SK-N-SH (cell line): Measurements from ENCODE around the gene SMAD5. TPM values are rescaled to one million over a fixed set of nuclear protein-coding genes. Genes with fewer than 3 reads are reported as not detected.

Experiments used
- CTCF ChIA-PET: fragments of 300-600, 350-600 bp; formaldehyde crosslinking; extraction: SDS; loops from one replicate; lab custom pipeline; 2021; lab: Yijun Ruan, JAX
- POLR2A ChIA-PET: fragments of 350-600 bp; sonication (Branson Sonifier 250); formaldehyde crosslinking; extraction: SDS; loops from one replicate; lab custom pipeline; 2020; ENCODE audit warnings: antibody characterized with exemption, inconsistent platforms; lab: Yijun Ruan, JAX
- DNase-seq: peaks from one replicate; pipeline ENCODE4 v3.0.0; 2012
- H2AFZ ChIP-seq: fragments of 200-600 bp; sonication (generic); 2 replicates; pipeline ENCODE4 v1.8.1; 2016; ENCODE audit warnings: antibody characterized with exemption, mild to moderate bottlenecking, low read depth
- H3F3A ChIP-seq: fragments of 200-600 bp; sonication (generic); replicated peaks from 2 replicates; pipeline ENCODE3; 2016; ENCODE audit warnings: antibody characterized with exemption, mild to moderate bottlenecking; ENCODE audit not compliant: insufficient read depth
- H3K27ac ChIP-seq, 2 experiments: fragments of 200-500 bp in 1 of 2; fragments of 200-600 bp in 1 of 2; sonication (Bioruptor generic) in 1 of 2; sonication (generic), shearing (Covaris generic) in 1 of 2; 2 replicates each; pipeline versions ENCODE4 v1.5.1 to v1.6.1; 2014 to 2016; ENCODE audit warnings: low read depth in 2 of 2, inconsistent platforms in 1 of 2, low read length in 1 of 2, mild to moderate bottlenecking in 1 of 2, mixed read lengths in 1 of 2
- H3K27me3 ChIP-seq: fragments of 200-600 bp; sonication (generic), shearing (Covaris generic); 2 replicates; pipeline ENCODE4 v1.6.1; 2016; ENCODE audit warnings: mixed run types; ENCODE audit not compliant: insufficient read depth
- H3K36me3 ChIP-seq, 2 experiments: fragments of 200-500 bp in 1 of 2; fragments of 200-600 bp in 1 of 2; sonication (Bioruptor generic) in 1 of 2; sonication (generic) in 1 of 2; replicated peaks in 1 of 2; 2 replicates each; pipeline versions ENCODE3 to v1.5.1; 2014 to 2016; ENCODE audit warnings: low read length in 1 of 2, mild to moderate bottlenecking in 1 of 2; ENCODE audit not compliant: insufficient read depth in 2 of 2, control insufficient read depth in 1 of 2
- H3K4me1 ChIP-seq, 2 experiments: fragments of 200-500 bp in 1 of 2; fragments of 200-600 bp in 1 of 2; sonication (Bioruptor generic) in 1 of 2; sonication (generic), shearing (Covaris generic) in 1 of 2; 2 replicates each; pipeline versions ENCODE4 v1.5.1 to v1.6.1; 2014 to 2016; ENCODE audit warnings: low read depth in 1 of 2, low read length in 1 of 2, mixed run types in 1 of 2; ENCODE audit not compliant: insufficient read depth in 2 of 2, control insufficient read depth in 1 of 2
- H3K4me2 ChIP-seq: fragments of 200-600 bp; sonication (generic), shearing (Covaris generic); 2 replicates; pipeline ENCODE4 v1.6.1; 2017; ENCODE audit warnings: mixed run types
- H3K4me3 ChIP-seq, 2 experiments: fragments of 200-500 bp in 1 of 2; fragments of 200-600 bp in 1 of 2; sonication (Bioruptor generic) in 1 of 2; sonication (generic), shearing (Covaris generic) in 1 of 2; 2 replicates each; pipeline versions ENCODE4 v1.5.1 to v1.8.1; 2014 to 2016; ENCODE audit warnings: low read depth in 2 of 2, inconsistent platforms in 1 of 2, low read length in 1 of 2, mild to moderate bottlenecking in 1 of 2, mixed read lengths in 1 of 2, moderate library complexity in 1 of 2
- H3K79me2 ChIP-seq: fragments of 200-600 bp; sonication (generic); 2 replicates; pipeline ENCODE4 v1.8.1; 2017; ENCODE audit warnings: mild to moderate bottlenecking; ENCODE audit not compliant: insufficient read depth
- H3K9ac ChIP-seq: fragments of 200-600 bp; sonication (generic); 2 replicates; pipeline ENCODE4 v1.6.1; 2017; ENCODE audit warnings: mixed run types
- H3K9me2 ChIP-seq: fragments of 200-600 bp; sonication (generic); 2 replicates; pipeline ENCODE4 v1.6.1; 2017; ENCODE audit warnings: mixed run types
- H3K9me3 ChIP-seq: fragments of 200-600 bp; sonication (generic); 2 replicates; pipeline ENCODE4 v1.6.1; 2017; ENCODE audit warnings: mixed run types, mild to moderate bottlenecking, moderate library complexity
- H4K20me1 ChIP-seq: fragments of 200-600 bp; sonication (generic); 2 replicates; pipeline ENCODE4 v1.6.1; 2017; ENCODE audit warnings: mild to moderate bottlenecking, mixed run types; ENCODE audit not compliant: insufficient read depth
- EP300 ChIP-seq, 2 experiments: IDR thresholded peaks; 2 replicates each; pipeline versions ENCODE4 v1.4.0 to v1.6.1; 2012; ENCODE audit warnings: borderline replicate concordance in 1 of 2, low read depth in 1 of 2, low read length in 1 of 2
- EZH2phosphoT487 ChIP-seq: fragments of 200-600 bp; sonication (generic); IDR thresholded peaks from 2 replicates; pipeline ENCODE4 v1.6.1; 2017; ENCODE audit warnings: low read depth, mixed run types, mild to moderate bottlenecking, antibody characterized with exemption, moderate library complexity, borderline replicate concordance
- FOXJ3 ChIP-seq: sonication (generic); formaldehyde crosslinking; IDR thresholded peaks from 2 replicates; pipeline ENCODE4 v1.5.1; 2020; ENCODE audit warnings: mild to moderate bottlenecking, missing genetic modification reagents
- GABPA ChIP-seq: IDR thresholded peaks from 2 replicates; pipeline ENCODE4 v1.4.0; 2012; ENCODE audit warnings: low read depth, mild to moderate bottlenecking
- GATA2 ChIP-seq: sonication (generic); formaldehyde crosslinking; IDR thresholded peaks from 2 replicates; pipeline ENCODE4 v1.5.0; 2020; ENCODE audit warnings: mild to moderate bottlenecking, missing genetic modification reagents
- NRF1 ChIP-seq: IDR thresholded peaks from 2 replicates; pipeline ENCODE4 v1.6.1; 2012; ENCODE audit warnings: low read depth, mild to moderate bottlenecking, low read length
- PBX3 ChIP-seq: IDR thresholded peaks from 2 replicates; pipeline ENCODE4; 2012
- RAD21 ChIP-seq: IDR thresholded peaks from 2 replicates; pipeline ENCODE4 v1.6.1; 2012; ENCODE audit warnings: mild to moderate bottlenecking, low read length
- REST ChIP-seq: IDR thresholded peaks from 2 replicates; pipeline ENCODE4 v1.6.1; 2012; ENCODE audit warnings: mild to moderate bottlenecking, low read depth, low read length, moderate library complexity
- RFX5 ChIP-seq: IDR thresholded peaks from 2 replicates; pipeline ENCODE4 v1.6.1; 2012; ENCODE audit warnings: mild to moderate bottlenecking, improper control_type of control experiment, low read length
- SIN3A ChIP-seq: IDR thresholded peaks from 2 replicates; pipeline ENCODE4 v1.6.1; 2012; ENCODE audit warnings: low read depth, mild to moderate bottlenecking, low read length, moderate library complexity, borderline replicate concordance
- SMC3 ChIP-seq: IDR thresholded peaks from 2 replicates; pipeline ENCODE4 v1.6.1; 2012; ENCODE audit warnings: low read depth, low read length, improper control_type of control experiment
- TAF1 ChIP-seq: IDR thresholded peaks from 2 replicates; pipeline ENCODE4 v1.6.1; 2012; ENCODE audit warnings: low read depth, mild to moderate bottlenecking, low read length, moderate library complexity, borderline replicate concordance
- TEAD4 ChIP-seq: IDR thresholded peaks from 2 replicates; pipeline ENCODE4 v1.4.0; 2012; ENCODE audit warnings: mild to moderate bottlenecking, borderline replicate concordance; ENCODE audit not compliant: insufficient read depth
- YY1 ChIP-seq: IDR thresholded peaks from 2 replicates; pipeline ENCODE4 v1.4.0; 2012; ENCODE audit warnings: low read depth, mild to moderate bottlenecking
- WGBS: methylation state at CpG from one replicate; pipeline ENCODE4 v1.1.6; 2017; ENCODE audit warnings: low lambda C conversion rate; 5-methylcytosine and 5-hydroxymethylcytosine counted together
- polyA plus RNA-seq, 3 experiments: library from polyadenylated mRNA; depleted of rRNA; stranded (reverse); fragments of >200 nt; gene quantifications; 2 replicates each; pipeline ENCODE4 v1.2.3, GENCODE V29; 2012
- TF ChIP-seq, protein P1 (sequence below): IDR thresholded peaks from 2 replicates; pipeline ENCODE4 v1.4.0; 2012; ENCODE audit warnings: low read depth, borderline replicate concordance
- TF ChIP-seq, protein P2 (sequence below): fragments of 200-600 bp; sonication (generic); IDR thresholded peaks from 2 replicates; pipeline ENCODE4 v1.6.1; 2017; ENCODE audit warnings: antibody characterized with exemption, mild to moderate bottlenecking, moderate library complexity
- TF ChIP-seq, protein P3 (sequence below): fragments of 150-350 bp; IDR thresholded peaks from 2 replicates; pipeline ENCODE4 v1.6.1; 2016; ENCODE audit warnings: mild to moderate bottlenecking, low read depth, low read length
- TF ChIP-seq, protein P4 (sequence below): IDR thresholded peaks from 2 replicates; pipeline ENCODE4 v1.4.0; 2012; ENCODE audit warnings: low read depth, borderline replicate concordance

Gene SMAD5
- 26.9 and 36.1 TPM in 2 replicates for polyA plus RNA-seq (2012; rRNA removed)
- 30.7 and 35.1 TPM in 2 replicates for polyA plus RNA-seq (2012; cell fraction: cytosol; rRNA removed)
- polyA plus RNA-seq (2012; cell fraction: nucleus; rRNA removed), result 22.5 and 37.2 TPM in 2 replicates

DNA sequence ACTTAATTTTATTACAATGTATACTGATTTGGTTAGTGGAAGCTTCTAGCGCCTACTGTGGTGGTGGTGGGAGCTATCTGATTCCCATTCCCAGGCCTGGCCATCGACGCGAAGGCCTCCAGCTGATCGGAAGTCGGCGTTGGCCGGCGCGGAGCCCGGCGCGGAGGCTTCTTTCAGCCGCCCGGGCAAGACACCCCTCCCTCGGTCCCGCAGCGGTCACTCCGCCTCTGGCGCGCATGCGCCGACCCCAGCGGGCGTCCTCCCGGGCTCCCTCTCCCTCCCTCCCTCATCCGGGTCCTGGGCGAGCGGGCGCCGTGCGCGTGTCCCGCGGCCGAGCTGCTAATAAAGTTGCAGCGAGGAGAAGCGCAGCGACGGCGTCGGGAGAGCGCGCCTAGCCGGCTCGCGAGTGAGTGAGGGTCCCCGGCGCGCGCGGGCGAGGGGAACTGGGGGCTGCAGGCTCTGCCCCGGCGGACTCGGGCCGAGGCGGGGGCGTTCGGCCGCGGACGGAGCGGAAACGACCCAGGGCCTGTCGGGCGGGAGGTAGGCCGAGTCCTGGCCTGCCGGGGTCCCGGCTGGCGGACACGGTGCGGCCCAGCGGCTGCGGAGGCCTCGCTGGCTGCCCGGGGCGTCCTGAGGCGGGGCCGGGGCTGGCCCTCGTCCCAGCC lies at the start of gene SMAD5:
SMAD5 (plus strand) TSS at position 289 of the 665 bp plus-strand sequence. CDS start 20,916 bp downstream, outside the sequence.
- H3K79me2 ChIP-seq, result peaks cover 57% of the 10 kb centered on the region
- TF ChIP-seq, protein P1, sequence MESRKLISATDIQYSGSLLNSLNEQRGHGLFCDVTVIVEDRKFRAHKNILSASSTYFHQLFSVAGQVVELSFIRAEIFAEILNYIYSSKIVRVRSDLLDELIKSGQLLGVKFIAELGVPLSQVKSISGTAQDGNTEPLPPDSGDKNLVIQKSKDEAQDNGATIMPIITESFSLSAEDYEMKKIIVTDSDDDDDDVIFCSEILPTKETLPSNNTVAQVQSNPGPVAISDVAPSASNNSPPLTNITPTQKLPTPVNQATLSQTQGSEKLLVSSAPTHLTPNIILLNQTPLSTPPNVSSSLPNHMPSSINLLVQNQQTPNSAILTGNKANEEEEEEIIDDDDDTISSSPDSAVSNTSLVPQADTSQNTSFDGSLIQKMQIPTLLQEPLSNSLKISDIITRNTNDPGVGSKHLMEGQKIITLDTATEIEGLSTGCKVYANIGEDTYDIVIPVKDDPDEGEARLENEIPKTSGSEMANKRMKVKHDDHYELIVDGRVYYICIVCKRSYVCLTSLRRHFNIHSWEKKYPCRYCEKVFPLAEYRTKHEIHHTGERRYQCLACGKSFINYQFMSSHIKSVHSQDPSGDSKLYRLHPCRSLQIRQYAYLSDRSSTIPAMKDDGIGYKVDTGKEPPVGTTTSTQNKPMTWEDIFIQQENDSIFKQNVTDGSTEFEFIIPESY, result no peak
- 0 out of 2 replicates have a peak, but pooled peaks have one; percentile 11 for TF ChIP-seq PBX3
- TF ChIP-seq GATA2 (CRISPR knock-in tag), result peak; percentile 26; the same call in 1 of the 2 replicates
- 0 out of 2 replicates have a peak, but pooled peaks have one; percentile 1 for TF ChIP-seq SMC3
- TF ChIP-seq YY1, result no peak; the same call in 1 of the 2 replicates
- TF ChIP-seq NRF1, result peak; percentile 78
- TF ChIP-seq FOXJ3 (CRISPR knock-in tag), result no peak
- TF ChIP-seq, protein P2, sequence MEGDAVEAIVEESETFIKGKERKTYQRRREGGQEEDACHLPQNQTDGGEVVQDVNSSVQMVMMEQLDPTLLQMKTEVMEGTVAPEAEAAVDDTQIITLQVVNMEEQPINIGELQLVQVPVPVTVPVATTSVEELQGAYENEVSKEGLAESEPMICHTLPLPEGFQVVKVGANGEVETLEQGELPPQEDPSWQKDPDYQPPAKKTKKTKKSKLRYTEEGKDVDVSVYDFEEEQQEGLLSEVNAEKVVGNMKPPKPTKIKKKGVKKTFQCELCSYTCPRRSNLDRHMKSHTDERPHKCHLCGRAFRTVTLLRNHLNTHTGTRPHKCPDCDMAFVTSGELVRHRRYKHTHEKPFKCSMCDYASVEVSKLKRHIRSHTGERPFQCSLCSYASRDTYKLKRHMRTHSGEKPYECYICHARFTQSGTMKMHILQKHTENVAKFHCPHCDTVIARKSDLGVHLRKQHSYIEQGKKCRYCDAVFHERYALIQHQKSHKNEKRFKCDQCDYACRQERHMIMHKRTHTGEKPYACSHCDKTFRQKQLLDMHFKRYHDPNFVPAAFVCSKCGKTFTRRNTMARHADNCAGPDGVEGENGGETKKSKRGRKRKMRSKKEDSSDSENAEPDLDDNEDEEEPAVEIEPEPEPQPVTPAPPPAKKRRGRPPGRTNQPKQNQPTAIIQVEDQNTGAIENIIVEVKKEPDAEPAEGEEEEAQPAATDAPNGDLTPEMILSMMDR, result no peak
- TF ChIP-seq, protein P3, sequence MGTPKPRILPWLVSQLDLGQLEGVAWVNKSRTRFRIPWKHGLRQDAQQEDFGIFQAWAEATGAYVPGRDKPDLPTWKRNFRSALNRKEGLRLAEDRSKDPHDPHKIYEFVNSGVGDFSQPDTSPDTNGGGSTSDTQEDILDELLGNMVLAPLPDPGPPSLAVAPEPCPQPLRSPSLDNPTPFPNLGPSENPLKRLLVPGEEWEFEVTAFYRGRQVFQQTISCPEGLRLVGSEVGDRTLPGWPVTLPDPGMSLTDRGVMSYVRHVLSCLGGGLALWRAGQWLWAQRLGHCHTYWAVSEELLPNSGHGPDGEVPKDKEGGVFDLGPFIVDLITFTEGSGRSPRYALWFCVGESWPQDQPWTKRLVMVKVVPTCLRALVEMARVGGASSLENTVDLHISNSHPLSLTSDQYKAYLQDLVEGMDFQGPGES, result no peak
- peak; percentile 42; the same call in 1 of the 2 replicates for TF ChIP-seq REST
- TF ChIP-seq SIN3A, result peak; percentile 88; the same call in 1 of the 2 replicates
- no peak for TF ChIP-seq EZH2phosphoT487
- TF ChIP-seq, protein P4, sequence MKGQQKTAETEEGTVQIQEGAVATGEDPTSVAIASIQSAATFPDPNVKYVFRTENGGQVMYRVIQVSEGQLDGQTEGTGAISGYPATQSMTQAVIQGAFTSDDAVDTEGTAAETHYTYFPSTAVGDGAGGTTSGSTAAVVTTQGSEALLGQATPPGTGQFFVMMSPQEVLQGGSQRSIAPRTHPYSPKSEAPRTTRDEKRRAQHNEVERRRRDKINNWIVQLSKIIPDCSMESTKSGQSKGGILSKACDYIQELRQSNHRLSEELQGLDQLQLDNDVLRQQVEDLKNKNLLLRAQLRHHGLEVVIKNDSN, result 0 out of 2 replicates have a peak, but pooled peaks have one; percentile 39
- TF ChIP-seq GABPA, result no peak
- no peak; the same call in 1 of the 2 replicates for TF ChIP-seq RFX5
- TF ChIP-seq EP300 (IDR thresholded peaks at IDR 0.05; ENCODE audit: borderline replicate concordance in 1 of 2, low read depth in 1 of 2, low read length in 1 of 2), result 0 out of 4 replicates have a peak, but pooled peaks have one; percentile 31 to 41
- peak; percentile 82 for TF ChIP-seq TAF1
- no peak for TF ChIP-seq TEAD4
- TF ChIP-seq RAD21, result no peak

More for the DNA sequence above, at the start of gene SMAD5:
- DNase-seq, result peak; percentile 99
- H3K4me1 ChIP-seq, result peaks cover 0 to 16% of the 10 kb centered on the region in 2 experiments; a peak in 2 of 4 replicates
- peak within 1 kb of the TSS; percentile 96 for H2AFZ ChIP-seq
- H3K27ac ChIP-seq, result peak within 1 kb of the TSS; percentile 82 to 96
- under 1% methylated on average over 36 of the region's 81 CpGs for WGBS
- H3K36me3 ChIP-seq, result peaks cover 4 to 11% of the 10 kb centered on the region in 2 experiments
- POLR2A ChIA-PET, result interaction anchor here (1.5 kb wide), 2 partner anchors 10 to 102 kb away, joined by 4 to 9 read pairs; no protein-coding TSS in a partner anchor
- no peaks in the 10 kb centered on the region for H3K27me3 ChIP-seq
- H3K9me2 ChIP-seq, result no peaks in the 10 kb centered on the region
- peaks cover 11% of the 10 kb centered on the region for H3F3A ChIP-seq
- peak within 1 kb of the TSS; percentile 88 for H3K9ac ChIP-seq
- peak within 1 kb of the TSS; percentile 88 for H3K4me2 ChIP-seq
- peaks cover 39% of the 10 kb centered on the region for H4K20me1 ChIP-seq
- no peaks in the 10 kb centered on the region for H3K9me3 ChIP-seq
- CTCF ChIA-PET, result interaction anchor here (0.9 to 1.4 kb wide), 7 partner anchors 7 to 188 kb away, joined by 3 to 5 read pairs (median 3); no protein-coding TSS in a partner anchor
- H3K4me3 ChIP-seq, result peak within 1 kb of the TSS; percentile 87 to 95
